IPS-NIHi11 (cell line): ENCODE results near the gene OBP2B.
A peak's percentile ranks its signal among the peaks of the same experiment; 100 is the strongest.
"Not testable (repeated sequence)": the region's sequence is repeated elsewhere in the genome, so short reads cannot be mapped to it uniquely, and the experiment has no call there.

Experiments used
- DNase-seq: peaks from one replicate; pipeline ENCODE4 v3.0.0; 2012; ENCODE audit warnings: mixed read lengths, low spot score

OBP2B gene

GRCh38 chr9:133201424-133202144 is 7.5 kb downstream of the OBP2B start:
- no peak for DNase-seq

- no peak for DNase-seq
Observed at GRCh38 chr9:133200631-133201030, 8.4 kb downstream of the OBP2B start.

GRCh38 chr9:133199648-133200321 is 9.3 kb downstream of the OBP2B start:
- peak; percentile 63 for DNase-seq

- DNase-seq, result no peak
Observed at GRCh38 chr9:133195029-133195428, 14.0 kb downstream of the OBP2B start.

- DNase-seq, result no peak
Observed at GRCh38 chr9:133194597-133194996, 14.5 kb downstream of the OBP2B start.

- no peak for DNase-seq
Observed at GRCh38 chr9:133191989-133192388, 17.1 kb downstream of the OBP2B start.

- DNase-seq, result no peak
Observed at GRCh38 chr9:133189826-133190225, 19.2 kb downstream of the OBP2B start.

- DNase-seq, result no peak
Observed at GRCh38 chr9:133188843-133189180, 20.2 kb downstream of the OBP2B start.

- DNase-seq, result peak; percentile 88
Observed at GRCh38 chr9:133188006-133188842, 20.8 kb downstream of the OBP2B start.

- no peak for DNase-seq
Observed at GRCh38 chr9:133187561-133188005, 21.5 kb downstream of the OBP2B start.

GRCh38 chr9:133186736-133187135 is 22.3 kb downstream of the OBP2B start:
- DNase-seq, result no peak

GRCh38 chr9:133184971-133185370 is 24.1 kb downstream of the OBP2B start:
- DNase-seq, result peak; percentile 57

- DNase-seq, result no peak
Observed at GRCh38 chr9:133182151-133182550, 26.9 kb downstream of the OBP2B start.

GRCh38 chr9:133181561-133181960 is 27.5 kb downstream of the OBP2B start:
- no peak for DNase-seq

- DNase-seq, result no peak
Observed at GRCh38 chr9:133180953-133181352, 28.1 kb downstream of the OBP2B start.

- no peak for DNase-seq
Observed at GRCh38 chr9:133173056-133173455, 36.0 kb downstream of the OBP2B start.

- DNase-seq, result no peak
Observed at GRCh38 chr9:133171161-133171961, 37.7 kb downstream of the OBP2B start.

- no peak for DNase-seq
Observed at GRCh38 chr9:133170716-133171115, 38.3 kb downstream of the OBP2B start.

- DNase-seq, result not testable (repeated sequence)
Observed at GRCh38 chr9:133169687-133170086, 39.4 kb downstream of the OBP2B start.

GRCh38 chr9:133169102-133169501 is 39.9 kb downstream of the OBP2B start:
- no peak for DNase-seq

GRCh38 chr9:133168432-133168831 is 40.6 kb downstream of the OBP2B start:
- no peak for DNase-seq

- DNase-seq, result no peak
Observed at GRCh38 chr9:133167769-133168168, 41.3 kb downstream of the OBP2B start.
